ENCODE results near the gene ZNF91.
"Not testable (repeated sequence)": the region's sequence is repeated elsewhere in the genome, so short reads cannot be mapped to it uniquely, and the experiment has no call there.

The ZNF91 gene

DNA sequence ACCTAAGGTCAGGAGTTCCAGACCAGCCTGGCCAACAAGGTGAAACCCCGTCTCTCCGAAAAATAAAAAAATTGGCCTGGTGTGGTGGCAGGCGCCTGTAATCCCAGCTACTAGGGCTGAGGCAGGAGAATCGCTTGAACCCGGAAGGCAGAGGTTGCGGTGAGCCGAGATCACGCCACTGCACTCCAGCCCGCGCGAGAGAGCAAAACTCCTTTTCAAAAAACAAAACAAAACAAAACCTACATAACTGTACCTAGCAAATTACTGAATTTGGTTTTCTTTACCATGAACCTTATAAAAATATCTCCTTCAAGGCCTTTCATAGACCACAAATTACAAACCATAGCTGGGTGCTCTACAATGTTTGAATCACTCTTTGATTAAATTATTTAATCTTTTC, 760 bp downstream of the ZNF91 start:
- peak; percentile 39 for DNase-seq

DNA sequence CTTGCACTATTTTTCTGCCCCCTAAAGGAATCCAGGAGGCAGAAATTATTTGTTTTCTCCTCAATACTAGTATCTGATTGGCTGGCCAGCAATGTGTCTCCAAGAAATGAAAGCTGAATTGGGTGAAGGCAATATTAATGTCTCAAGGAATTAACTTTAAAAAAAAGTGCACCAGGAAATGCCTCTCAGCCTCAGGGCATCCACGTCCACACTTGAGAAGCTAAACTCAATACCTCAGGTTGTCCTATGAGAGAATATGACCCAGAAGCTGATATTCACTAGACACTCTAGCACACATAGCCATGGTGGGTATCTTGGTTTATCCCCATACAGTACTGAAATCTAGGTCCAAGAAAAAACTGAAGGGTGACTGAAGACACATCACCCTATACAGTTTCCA, 2.1 kb downstream of the ZNF91 start:
- no peak for DNase-seq

GRCh38 chr19:23391236-23391635, 4.0 kb downstream of the ZNF91 start:
- DNase-seq = no peak

- no peak for DNase-seq
Measured at GRCh38 chr19:23385404-23385803, 9.9 kb downstream of the ZNF91 start.

DNA sequence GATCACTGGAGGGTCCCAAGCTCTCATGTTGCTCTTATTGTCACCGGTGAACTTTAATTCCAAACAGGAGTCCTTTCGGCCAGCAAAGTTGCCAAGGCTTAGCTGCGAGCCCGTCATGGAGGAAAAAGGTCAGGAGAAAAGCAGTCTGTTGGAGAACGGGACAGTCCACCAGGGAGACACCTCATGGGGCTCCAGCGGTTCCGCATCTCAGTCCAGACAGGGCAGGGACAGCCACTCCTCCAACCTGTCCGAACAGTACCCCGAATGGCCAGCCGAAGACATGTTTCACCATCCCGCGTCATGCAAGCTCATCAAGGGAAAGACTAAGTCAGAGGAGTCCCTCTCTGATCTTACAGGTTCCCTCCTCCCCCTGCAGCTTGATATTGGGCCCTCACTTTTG, 10.4 kb downstream of the ZNF91 start:
- DNase-seq = no peak

GRCh38 chr19:23384166-23384565, 11.1 kb downstream of the ZNF91 start:
- DNase-seq = no peak

- no peak for DNase-seq
Measured at GRCh38 chr19:23382955-23383354, 12.3 kb downstream of the ZNF91 start.

- no peak for DNase-seq
Measured at GRCh38 chr19:23381114-23381513, 14.2 kb downstream of the ZNF91 start.

- DNase-seq = not testable (repeated sequence)
Measured at GRCh38 chr19:23379671-23380070, 15.6 kb downstream of the ZNF91 start.

DNA sequence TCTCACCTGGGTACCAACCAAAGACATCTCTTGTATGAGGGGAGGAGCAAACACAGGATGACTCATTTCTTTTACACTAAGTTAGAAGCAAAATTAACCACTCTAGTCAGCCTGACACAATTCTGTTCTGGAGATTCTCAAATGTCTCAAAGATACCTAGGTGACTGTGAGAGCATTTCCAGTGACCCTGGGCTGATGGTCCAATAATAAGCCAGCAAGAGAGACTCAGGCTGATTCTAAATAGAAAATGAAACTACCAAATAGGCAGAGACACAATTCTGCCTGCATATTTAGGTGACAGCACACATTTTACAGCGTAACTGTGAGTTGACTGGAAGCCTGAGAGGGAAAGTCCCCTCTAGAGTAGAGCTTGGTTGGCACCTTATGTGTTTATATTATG, 16.3 kb downstream of the ZNF91 start:
- DNase-seq = no peak

GRCh38 chr19:23377276-23377675, 18.0 kb downstream of the ZNF91 start:
- no peak for DNase-seq

DNA sequence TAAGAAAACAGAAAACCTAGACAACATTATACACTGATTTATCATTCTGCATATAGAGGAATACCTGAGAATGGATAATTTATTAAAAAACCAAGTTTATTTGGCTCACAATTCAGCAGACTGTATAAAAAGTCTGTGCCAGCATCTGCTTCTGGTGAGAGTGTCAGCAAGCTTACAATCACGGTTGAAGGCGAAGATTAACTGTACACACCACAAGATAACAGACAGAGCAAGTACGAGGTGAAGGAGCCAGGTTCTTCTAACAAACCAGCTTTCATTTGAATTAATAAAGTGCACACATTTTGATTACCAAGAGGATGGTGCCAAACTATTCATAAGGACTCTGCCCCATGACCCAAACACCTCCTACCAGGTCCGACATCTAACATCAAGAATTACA, 28.8 kb downstream of the ZNF91 start:
- no peak for DNase-seq

GRCh38 chr19:23366031-23366430, 29.2 kb downstream of the ZNF91 start:
- DNase-seq = not testable (repeated sequence)

DNA sequence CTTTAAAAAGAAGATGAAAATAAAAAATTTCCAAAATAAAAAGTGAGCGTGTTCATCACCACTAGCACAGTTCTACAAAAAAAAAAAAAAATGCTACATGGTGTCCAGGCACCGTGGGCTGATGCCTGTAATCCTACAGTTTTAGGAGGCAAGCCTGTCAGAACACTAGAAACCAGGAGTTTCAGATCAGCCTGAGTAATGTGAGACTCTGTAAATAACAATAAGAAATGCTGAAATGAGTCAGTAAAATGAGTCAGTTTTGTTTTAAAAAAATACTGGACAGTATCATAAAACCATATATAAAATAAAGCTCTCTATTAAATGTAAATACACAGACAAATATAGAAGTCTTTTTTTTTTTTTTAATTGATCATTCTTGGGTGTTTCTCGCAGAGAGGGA, 30.0 kb downstream of the ZNF91 start:
- DNase-seq = no peak

GRCh38 chr19:23361843-23362242, 33.4 kb downstream of the ZNF91 start:
- not testable (repeated sequence) for DNase-seq

- no peak for DNase-seq
Measured at GRCh38 chr19:23351806-23352205, 43.5 kb downstream of the ZNF91 start.

DNA sequence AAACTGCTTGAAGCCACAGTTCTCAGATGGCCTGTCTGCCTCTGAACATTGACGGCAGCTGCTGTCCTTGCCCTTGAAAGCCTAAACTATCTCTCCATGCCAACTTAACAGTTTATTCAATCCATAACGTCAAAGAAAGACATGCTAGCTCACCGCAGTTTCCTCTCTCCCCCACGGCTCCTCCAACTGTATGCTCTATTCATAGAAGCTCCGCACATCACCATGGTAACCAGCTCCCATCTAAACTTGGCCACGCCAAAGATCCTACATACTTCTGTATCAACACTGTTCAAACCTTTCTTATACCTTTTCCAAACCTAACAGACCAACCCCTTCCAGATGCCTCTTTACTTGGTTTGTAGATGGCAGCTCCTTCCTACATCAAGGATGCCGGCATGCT, 48.6 kb downstream of the ZNF91 start:
- no peak for DNase-seq

GRCh38 chr19:23345838-23346237, 49.4 kb downstream of the ZNF91 start:
- no peak for DNase-seq

- no peak for DNase-seq
Measured at GRCh38 chr19:23343434-23344010, 51.7 kb downstream of the ZNF91 start.

GRCh38 chr19:23328211-23328610, 67.1 kb downstream of the ZNF91 start:
- no peak for DNase-seq

DNA sequence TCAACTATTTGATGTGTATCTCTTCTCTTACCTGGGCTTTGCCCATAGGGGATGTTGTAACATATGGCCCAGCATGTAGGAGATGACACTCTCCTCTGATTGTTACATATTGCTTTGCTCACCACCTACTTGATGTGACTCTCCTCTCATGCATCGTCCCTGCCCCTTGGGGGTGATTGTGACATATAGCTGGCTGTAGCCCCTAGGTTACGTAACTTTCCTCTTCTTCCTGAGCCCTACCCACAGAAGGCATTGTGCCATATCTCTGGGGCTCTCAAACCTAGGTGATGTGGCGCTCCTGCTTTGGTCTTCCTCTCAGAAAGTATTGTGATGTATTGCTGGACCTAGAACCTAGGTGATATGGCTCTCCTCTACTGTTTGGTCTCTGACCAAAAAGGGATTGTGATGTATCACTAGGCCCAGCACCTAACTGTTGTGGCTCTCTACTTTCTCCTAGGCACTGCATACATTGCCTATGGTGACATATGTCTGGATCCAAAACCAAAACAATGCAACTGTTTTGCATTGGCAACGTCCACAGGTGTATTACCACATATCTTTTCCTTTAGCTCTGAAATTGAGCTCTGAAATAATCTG, 73.2 kb downstream of the ZNF91 start:
- DNase-seq = no peak

DNA sequence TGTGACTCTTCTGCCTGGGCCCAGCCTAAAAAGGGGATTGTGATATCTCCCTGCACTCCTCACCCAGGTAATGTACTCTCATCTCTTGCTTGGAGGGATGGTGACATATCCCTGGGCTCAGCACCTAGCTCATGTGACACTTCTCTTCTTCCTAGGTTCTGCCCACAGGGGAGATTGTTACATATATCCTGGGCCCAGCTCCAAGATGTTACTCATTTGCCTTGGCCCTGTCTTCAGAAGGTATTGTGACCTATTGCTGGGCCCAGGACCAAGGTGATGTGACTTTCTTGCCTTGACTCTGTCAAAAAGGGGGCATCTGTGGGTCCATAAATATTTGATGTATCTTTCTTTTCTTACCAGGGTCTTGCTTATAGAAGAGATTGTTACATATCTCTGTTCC, 73.9 kb downstream of the ZNF91 start:
- DNase-seq = not testable (repeated sequence)

GRCh38 chr19:23319571-23319970, 75.7 kb downstream of the ZNF91 start:
- not testable (repeated sequence) for DNase-seq

- not testable (repeated sequence) for DNase-seq
Measured at GRCh38 chr19:23318941-23319340, 76.3 kb downstream of the ZNF91 start.

DNA sequence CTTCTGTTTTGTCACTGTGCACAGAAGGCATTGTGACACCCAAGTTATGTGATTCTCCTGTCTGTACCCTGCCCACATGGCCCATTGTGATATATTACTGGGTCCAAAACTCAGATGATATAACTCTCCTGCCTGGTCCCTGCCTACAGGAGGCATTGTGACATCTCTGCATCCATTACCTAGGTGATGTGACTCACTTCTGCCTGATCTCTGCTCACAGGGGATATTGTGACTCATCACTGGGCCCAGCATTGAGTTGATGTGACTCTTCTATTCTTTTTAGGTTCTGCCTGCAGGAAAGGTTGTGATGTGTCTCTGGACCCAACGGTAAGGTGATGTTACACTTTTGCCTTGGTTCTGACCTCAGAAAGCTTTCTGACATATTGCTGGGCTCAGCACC, 77.1 kb downstream of the ZNF91 start:
- DNase-seq = no peak

All from T-helper 9 cell (primary cell).